NCI-H748 treated with DMSO at 0.1 percent for 48 hours (cell line): Measurements from ENCODE around the gene ERVW-1.

Experiments
- DNase-seq: peaks from one replicate; lab custom pipeline; 2025; lab: John Stamatoyannopoulos, UW

ERVW-1 gene

DNA sequence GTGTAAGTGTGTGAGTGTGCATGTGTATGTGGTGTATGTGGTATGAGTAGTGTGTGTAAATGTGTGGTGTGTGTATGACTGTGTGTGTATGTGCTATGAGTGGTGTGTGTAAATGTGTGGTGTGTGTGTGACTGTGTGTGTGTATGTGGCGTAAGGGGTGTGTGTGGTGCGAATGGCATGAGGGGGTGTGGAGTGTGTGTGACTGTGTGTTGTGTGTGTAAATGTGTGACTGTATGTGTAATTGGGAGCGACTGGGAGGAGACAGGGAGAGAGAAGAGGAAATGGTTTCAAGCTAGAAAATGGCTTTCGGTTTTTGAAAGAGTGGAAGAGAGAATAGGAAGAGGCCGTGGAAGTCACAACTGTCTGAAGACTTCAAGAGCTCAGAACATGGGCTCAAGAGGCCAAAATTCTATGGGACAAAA, 54.0 kb downstream of the ERVW-1 start:
- DNase-seq: no peak

DNA sequence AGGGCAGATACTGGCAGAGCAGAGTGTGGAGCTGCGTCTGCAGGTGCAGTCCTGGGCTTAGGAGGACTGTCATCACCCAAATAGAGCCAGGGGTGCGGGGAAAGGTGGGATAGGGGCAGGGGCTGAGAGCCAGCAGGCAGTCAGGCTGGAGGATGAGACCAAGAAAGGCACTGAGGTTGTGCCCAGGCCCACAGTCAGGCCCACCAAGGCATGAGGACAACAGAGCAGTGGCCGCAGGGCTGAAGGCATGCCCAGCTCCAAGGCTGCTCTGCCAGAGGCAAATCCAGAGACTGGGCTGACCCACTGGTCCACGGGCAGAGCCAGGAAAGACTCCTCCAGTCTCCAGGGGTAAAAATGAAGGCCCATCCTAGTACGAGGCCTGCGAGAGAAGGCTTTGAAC, 54.8 kb downstream of the ERVW-1 start:
- DNase-seq: no peak

DNA sequence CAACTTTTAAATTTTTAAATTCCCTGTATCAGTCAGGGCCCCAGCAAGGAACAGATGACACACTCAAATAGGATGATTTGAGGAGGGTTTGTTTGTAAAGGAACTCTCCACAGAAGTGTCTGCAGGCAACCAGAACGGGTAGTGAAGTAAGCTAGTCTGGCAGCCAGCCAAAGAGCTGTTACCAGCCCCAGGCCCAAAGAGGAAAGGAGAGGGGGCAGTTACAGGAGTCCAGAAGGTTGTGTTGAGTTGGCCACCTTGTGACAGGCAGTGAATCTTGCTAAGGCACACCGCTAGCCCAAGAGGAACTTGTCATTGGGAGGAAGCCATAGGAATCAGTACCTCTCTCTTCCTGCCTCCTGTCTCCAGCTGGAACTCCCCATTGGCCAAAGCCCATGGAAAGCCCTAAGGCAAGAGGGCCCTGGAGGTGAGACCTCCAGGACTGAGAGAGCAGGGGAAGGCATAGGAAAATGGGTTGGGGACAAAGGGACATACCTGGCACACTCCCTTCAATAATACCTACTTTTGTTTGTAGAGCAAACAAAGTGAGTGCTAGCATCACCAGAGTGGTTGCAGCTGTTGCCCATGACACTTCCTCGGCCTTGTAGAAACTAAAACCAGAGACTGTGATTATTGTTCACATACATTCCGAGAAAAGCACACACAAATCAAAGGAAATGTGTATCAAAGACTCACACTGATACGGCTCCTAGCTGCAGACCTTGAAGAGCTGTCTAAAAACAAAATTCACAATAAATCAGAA, 55.9 kb downstream of the ERVW-1 start:
- peak; percentile 79 for DNase-seq
